Colon (tissue), 2 donors: Measurements from ENCODE around the gene MRGPRX4.

Experiments
- FAIRE-seq: peaks from 2 replicates; lab custom pipeline; 2012; peaks lifted over from hg19 to GRCh38; lab: Jason Lieb, UNC
- donor health status: control.
- donor health status: control.

MRGPRX4 gene

GRCh38 chr11:18221274-18221876 lies 48.7 kb downstream of the MRGPRX4 start:
- no peak for FAIRE-seq

DNA sequence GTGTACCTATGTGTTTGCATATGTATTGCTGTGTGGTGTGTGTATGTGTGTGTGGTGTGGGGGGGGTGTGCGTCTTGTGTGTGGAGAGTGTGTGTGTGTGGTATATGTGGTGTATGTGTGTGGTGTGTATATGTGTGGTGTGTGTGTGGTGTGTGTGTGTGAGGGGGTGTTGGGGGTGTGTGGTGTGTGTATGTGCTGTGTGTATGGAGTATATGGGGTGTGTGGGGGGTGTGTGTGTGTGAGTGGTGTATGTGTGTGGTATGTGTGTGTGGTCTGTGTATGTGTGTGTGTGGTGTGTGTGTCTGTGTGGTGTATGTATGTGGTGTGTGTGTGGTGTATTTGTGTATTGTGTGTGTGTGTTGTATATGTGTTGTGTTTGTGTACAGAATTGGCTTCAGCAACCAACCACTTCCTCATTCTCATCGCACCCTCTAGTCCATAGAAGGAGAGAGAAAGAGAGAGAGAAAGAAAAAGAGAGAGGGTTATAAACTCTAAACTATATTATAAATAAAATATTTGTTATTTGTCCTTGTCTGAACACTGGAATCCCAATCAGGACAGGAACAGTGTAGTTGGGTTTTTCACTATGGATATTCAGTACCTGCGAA lies 50.3 kb downstream of the MRGPRX4 start:
- no peak for FAIRE-seq
